HEK293T (cell line): ENCODE data around the gene RAB30.

Source experiments
- CTCF ChIA-PET: fragments of 350-600 bp; formaldehyde crosslinking; extraction: SDS; loops from one replicate; lab custom pipeline; 2021; ENCODE audit warnings: antibody characterized with exemption, inconsistent platforms; lab: Yijun Ruan, JAX
- POLR2A ChIA-PET: fragments of 350-600 bp; formaldehyde crosslinking; extraction: SDS; loops from one replicate; lab custom pipeline; 2020; ENCODE audit warnings: antibody characterized with exemption, inconsistent platforms; lab: Yijun Ruan, JAX
- DNase-seq: peaks from one replicate; pipeline ENCODE4 v3.0.0; 2012; ENCODE audit warnings: mixed read lengths; ENCODE audit errors: extremely low spot score
- ARNT ChIP-seq: fragments of 450-650 bp; IDR thresholded peaks from 2 replicates; pipeline ENCODE4 v1.6.1; 2017; ENCODE audit warnings: mild to moderate bottlenecking
- BHLHE40 ChIP-seq: fragments of 450-650 bp; IDR thresholded peaks from 2 replicates; pipeline ENCODE4 v1.6.1; 2016; ENCODE audit warnings: mild to moderate bottlenecking, moderate library complexity, borderline replicate concordance
- CTBP1 ChIP-seq: fragments of 450-650 bp; IDR thresholded peaks from 2 replicates; pipeline ENCODE4 v1.6.1; 2016; ENCODE audit warnings: borderline replicate concordance
- ELF4 ChIP-seq: fragments of 450-650 bp; IDR thresholded peaks from 2 replicates; pipeline ENCODE4 v1.6.1; 2017; ENCODE audit warnings: antibody characterized with exemption
- FOXA1 ChIP-seq: fragments of 450-650 bp; IDR thresholded peaks from 2 replicates; pipeline ENCODE4 v1.6.1; 2016; ENCODE audit warnings: mild to moderate bottlenecking
- FOXK2 ChIP-seq: fragments of 450-650 bp; IDR thresholded peaks from 2 replicates; pipeline ENCODE4 v1.6.1; 2016; ENCODE audit warnings: mild to moderate bottlenecking
- FOXM1 ChIP-seq: fragments of 450-650 bp; IDR thresholded peaks from 2 replicates; pipeline ENCODE4 v1.6.1; 2017; ENCODE audit warnings: mild to moderate bottlenecking, borderline replicate concordance
- HDGF ChIP-seq: fragments of 450-650 bp; IDR thresholded peaks from 2 replicates; pipeline ENCODE4 v1.6.1; 2017; ENCODE audit warnings: antibody characterized with exemption, borderline replicate concordance
- L3MBTL2 ChIP-seq: fragments of 450-650 bp; conservative IDR thresholded peaks from 2 replicates; pipeline ENCODE4 v1.6.1; 2016; ENCODE audit warnings: mild to moderate bottlenecking
- LEF1 ChIP-seq: fragments of 450-650 bp; IDR thresholded peaks from 2 replicates; pipeline ENCODE4 v1.6.1; 2017; ENCODE audit warnings: mild to moderate bottlenecking, borderline replicate concordance
- NFRKB ChIP-seq: fragments of 450-650 bp; IDR thresholded peaks from 2 replicates; pipeline ENCODE4 v1.6.1; 2016; ENCODE audit warnings: mild to moderate bottlenecking, moderate library complexity
- PKNOX1 ChIP-seq: fragments of 450-650 bp; IDR thresholded peaks from 2 replicates; pipeline ENCODE4 v1.6.1; 2016
- SP1 ChIP-seq: fragments of 450-650 bp; IDR thresholded peaks from 2 replicates; pipeline ENCODE4 v1.6.1; 2017
- SUZ12 ChIP-seq: fragments of 450-650 bp; IDR thresholded peaks from 2 replicates; pipeline ENCODE4 v1.6.1; 2016; ENCODE audit warnings: mild to moderate bottlenecking
- TARDBP ChIP-seq: fragments of 450-650 bp; IDR thresholded peaks from 2 replicates; pipeline ENCODE4 v1.6.1; 2016
- ZNF384 ChIP-seq: fragments of 450-650 bp; IDR thresholded peaks from 2 replicates; pipeline ENCODE4 v1.6.1; 2016

Gene RAB30

GRCh38 chr11:82989628-82990404 lies 81.9 kb downstream of the RAB30 start:
- no peak for DNase-seq
- no peak for TF ChIP-seq ARNT
- TF ChIP-seq SUZ12: no peak
- ChIA-PET POLR2A (no interaction called here), CTCF (no interaction called here)

- DNase-seq: no peak
- CTCF ChIA-PET: interaction anchor here (0.5 kb wide), 1 partner anchor 96 kb away, joined by 4 read pairs; no protein-coding TSS in a partner anchor
- TF ChIP-seq NFRKB (no peak), LEF1 (no peak), TARDBP (no peak), SUZ12 (no peak), ZNF384 (no peak), HDGF (no peak), PKNOX1 (no peak), CTBP1 (no peak), FOXK2 (no peak), ELF4 (no peak), FOXA1 (no peak)
- POLR2A ChIA-PET: no interaction called here
Measured at GRCh38 chr11:82988936-82989627, 82.6 kb downstream of the RAB30 start.

- DNase-seq: no peak
- ChIA-PET POLR2A (no interaction called here), CTCF (no interaction called here)
- no peak for TF ChIP-seq L3MBTL2
- TF ChIP-seq FOXK2: no peak
- TF ChIP-seq ARNT: no peak
- TF ChIP-seq FOXA1: no peak
- no peak for TF ChIP-seq ELF4
- no peak for TF ChIP-seq NFRKB
- no peak for TF ChIP-seq SP1
- TF ChIP-seq FOXM1: no peak
- no peak for TF ChIP-seq TARDBP
- TF ChIP-seq LEF1: no peak
- no peak for TF ChIP-seq PKNOX1
- TF ChIP-seq ZNF384: no peak
- no peak for TF ChIP-seq SUZ12
- no peak for TF ChIP-seq BHLHE40
Measured at GRCh38 chr11:82987997-82988396, 83.7 kb downstream of the RAB30 start.

GRCh38 chr11:82986446-82986845 lies 85.3 kb downstream of the RAB30 start:
- no peak for DNase-seq
- TF ChIP-seq ZNF384 (no peak), CTBP1 (no peak), NFRKB (no peak), PKNOX1 (no peak), HDGF (no peak), BHLHE40 (no peak), SP1 (no peak), TARDBP (no peak), FOXA1 (no peak), LEF1 (no peak), L3MBTL2 (no peak), SUZ12 (no peak), ELF4 (no peak)
- ChIA-PET POLR2A (interaction anchor here (1.1 kb wide), 1 partner anchor 11 kb away, joined by 3 read pairs; no protein-coding TSS in a partner anchor), CTCF (no interaction called here)

- ChIA-PET CTCF (no interaction called here), POLR2A (no interaction called here)
- TF ChIP-seq SP1 (no peak), TARDBP (no peak), ZNF384 (no peak), LEF1 (no peak), HDGF (no peak), NFRKB (no peak), ARNT (no peak), FOXK2 (no peak), L3MBTL2 (no peak), CTBP1 (no peak), FOXM1 (no peak), ELF4 (no peak), SUZ12 (no peak)
- DNase-seq: no peak
Measured at GRCh38 chr11:82981852-82982251, 89.8 kb downstream of the RAB30 start.

- DNase-seq: no peak
- TF ChIP-seq FOXA1: no peak
- no peak for TF ChIP-seq TARDBP
- TF ChIP-seq ZNF384: no peak
- no peak for TF ChIP-seq SUZ12
- TF ChIP-seq BHLHE40: no peak
- no peak for TF ChIP-seq L3MBTL2
- TF ChIP-seq SP1: no peak
- no peak for TF ChIP-seq FOXM1
- TF ChIP-seq HDGF: no peak
- TF ChIP-seq CTBP1: no peak
- TF ChIP-seq FOXK2: no peak
- TF ChIP-seq ELF4: no peak
- TF ChIP-seq PKNOX1: no peak
- TF ChIP-seq ARNT: no peak
- TF ChIP-seq NFRKB: no peak
- no peak for TF ChIP-seq LEF1
- ChIA-PET CTCF (no interaction called here), POLR2A (no interaction called here)
Measured at GRCh38 chr11:82980947-82981346, 90.8 kb downstream of the RAB30 start.
